ENCODE results near the gene ACTN4.

Gene ACTN4

DNA sequence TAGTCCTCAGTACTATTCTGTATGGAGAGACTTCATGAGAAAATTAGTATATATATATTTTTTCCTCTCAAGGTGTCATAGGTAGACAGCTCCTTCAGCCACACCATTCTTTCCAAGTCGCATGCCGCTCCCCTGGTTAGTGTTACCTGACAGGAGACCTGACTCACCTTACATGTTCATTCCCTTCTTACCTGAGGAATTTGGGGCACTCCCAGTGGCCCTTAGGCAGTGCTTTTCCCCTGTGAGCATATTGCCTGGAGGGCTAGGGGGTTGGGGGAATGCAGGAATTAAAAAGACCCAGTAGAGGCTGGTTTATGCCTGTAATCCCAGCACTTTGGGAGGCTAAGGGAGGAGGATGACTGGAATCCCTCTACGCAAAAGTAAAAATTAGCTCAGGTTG, 9.0 kb upstream of the ACTN4 start:
- FAIRE-seq, result no peak

GRCh38 chr19:38639679-38640078, 7.8 kb upstream of the ACTN4 start:
- no peak for FAIRE-seq

- no peak for FAIRE-seq
Observed at GRCh38 chr19:38640368-38640767, 7.1 kb upstream of the ACTN4 start.

DNA sequence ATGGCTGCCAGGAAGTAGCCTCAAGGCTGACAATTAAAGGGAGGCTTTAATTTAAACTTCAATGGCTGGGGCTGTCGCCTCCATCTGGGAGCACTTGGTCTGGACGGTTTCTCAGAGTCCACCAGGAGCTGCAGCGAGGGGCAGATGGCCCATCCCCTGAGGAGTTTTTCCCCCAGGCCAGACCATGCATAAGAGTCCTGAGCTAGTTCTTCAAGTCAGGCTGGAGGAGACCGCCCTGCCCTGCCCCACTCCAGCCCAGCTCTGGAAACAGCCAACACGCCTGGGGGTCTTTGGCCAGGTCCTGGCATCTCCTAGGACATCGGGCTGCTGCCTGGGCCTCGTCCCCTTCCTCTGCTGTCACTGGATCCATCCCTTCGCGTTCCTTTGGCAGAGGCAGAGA, 5.3 kb upstream of the ACTN4 start:
- no peak for FAIRE-seq

- no peak for FAIRE-seq
Observed at GRCh38 chr19:38644719-38645118, 2.7 kb upstream of the ACTN4 start.

GRCh38 chr19:38647966-38648768, 718 bp downstream of the ACTN4 start:
- FAIRE-seq, result no peak

DNA sequence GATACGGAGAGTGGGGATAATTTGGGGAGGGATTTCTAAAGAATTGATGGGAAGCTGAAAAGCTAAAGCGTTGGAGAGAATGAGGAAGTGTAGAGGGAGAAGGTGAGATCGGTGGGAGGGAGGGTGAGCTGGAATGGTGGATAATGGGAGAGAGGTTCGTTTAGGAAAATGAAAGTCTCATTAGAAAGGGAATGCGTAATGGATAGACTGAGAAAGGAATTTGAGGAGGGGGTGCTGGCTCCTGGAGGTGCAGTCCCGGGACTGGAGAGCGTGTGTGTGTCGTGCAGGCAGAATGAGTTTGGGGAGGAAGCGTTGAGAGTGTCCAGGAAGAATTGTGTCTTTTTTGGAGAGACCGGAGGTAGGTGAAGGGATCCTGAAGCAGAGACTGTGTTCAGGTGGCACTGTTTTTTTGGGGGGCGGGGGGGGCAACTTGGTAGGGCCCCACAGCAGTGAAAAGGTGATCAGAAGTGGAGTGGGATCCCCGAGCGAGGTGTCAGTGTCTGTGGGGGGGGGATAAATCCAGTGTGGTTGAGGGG, 1.4 kb downstream of the ACTN4 start:
- FAIRE-seq, result no peak

GRCh38 chr19:38649305-38650171, 2.1 kb downstream of the ACTN4 start:
- FAIRE-seq, result no peak

DNA sequence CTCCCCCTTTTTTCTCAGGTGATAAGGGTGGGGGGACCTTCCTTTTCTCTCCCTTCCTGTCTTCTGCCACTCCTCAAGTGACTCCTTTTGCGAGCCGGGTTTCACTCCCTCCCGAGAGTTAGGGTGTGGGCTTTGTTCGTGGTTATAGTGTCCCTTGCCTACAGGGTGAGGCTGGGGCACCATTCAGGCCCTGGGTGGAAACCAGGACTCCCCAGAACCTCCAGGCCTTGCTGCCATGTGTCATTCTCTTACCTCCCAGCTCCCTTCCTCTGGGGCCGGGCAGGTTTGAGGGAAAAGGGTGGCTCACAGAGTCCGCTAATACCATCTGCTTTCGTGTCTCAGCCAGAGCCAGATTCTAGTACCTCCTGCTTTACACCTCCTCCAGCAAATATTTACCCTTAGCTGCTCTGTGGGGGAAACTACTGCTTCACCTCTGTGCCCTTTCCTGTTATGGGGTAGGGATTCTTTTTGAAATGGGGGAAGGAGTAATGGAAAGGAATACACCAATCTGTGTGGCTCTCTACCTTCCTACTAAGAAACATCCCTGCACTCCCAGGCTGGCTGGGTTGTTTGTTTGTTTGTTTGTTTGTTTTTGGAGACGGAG, 2.8 kb downstream of the ACTN4 start:
- no peak for FAIRE-seq

DNA sequence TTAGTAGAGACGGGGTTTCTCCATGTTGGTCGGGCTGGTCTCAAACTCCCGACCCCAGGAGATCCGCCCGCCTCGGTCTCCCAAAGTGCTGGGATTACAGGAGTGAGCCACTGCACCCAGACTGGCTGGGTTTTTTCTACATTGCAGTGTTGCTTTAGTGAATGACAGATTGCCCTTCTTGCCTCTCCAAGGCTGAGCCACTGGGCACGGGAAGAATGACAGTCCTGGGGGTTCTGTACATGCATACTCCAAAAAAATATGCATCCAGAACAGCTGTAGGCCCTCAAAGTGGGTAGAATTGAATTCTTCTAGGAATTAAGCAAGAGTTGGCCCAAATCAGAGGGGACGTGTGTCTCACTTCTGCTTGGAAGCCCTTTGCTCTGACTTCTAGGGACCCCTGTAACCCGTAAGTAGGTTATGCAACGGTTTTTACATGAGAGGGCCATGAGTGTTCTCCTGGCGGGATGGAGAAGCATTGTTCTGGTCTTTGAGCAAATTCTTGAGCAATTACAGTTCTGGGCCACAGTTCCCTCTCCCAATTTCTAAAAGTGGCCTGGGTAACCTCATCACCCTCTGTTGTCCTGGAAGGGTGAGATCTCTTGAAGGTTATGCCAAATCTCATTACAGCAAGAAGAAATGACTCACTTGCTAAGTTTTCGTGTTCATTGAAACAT, 3.6 kb downstream of the ACTN4 start:
- no peak for FAIRE-seq

DNA sequence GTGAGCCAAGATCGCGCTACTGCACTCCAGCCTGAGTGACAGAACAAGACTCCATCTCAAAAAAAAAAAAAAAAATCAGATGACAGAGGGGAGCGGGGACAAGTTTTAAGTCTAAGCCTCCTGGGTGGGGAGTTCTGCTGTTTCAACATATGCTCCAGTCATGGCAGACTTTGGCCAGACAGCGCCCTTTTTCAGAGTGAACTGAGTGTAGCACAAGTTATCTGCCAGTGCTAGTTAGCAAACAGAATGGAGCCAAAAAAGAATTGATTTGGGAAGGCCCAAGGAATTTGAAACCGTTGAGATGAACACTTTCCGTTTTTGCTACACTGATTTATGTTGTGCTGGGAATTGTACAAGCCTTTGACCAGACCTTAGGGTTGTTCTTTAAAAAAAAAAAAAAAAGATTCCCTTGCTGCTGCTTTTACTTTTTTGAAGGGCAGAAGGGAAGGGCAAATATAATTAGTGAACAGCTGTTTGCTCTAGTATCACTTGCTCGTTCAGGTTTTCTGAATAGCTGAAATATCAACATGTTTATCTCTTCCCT, 5.7 kb downstream of the ACTN4 start:
- no peak for FAIRE-seq

GRCh38 chr19:38654628-38655055, 7.2 kb downstream of the ACTN4 start:
- FAIRE-seq, result no peak

GRCh38 chr19:38655148-38655824, 7.8 kb downstream of the ACTN4 start:
- no peak for FAIRE-seq

GRCh38 chr19:38656171-38656981, 8.9 kb downstream of the ACTN4 start:
- FAIRE-seq, result no peak

DNA sequence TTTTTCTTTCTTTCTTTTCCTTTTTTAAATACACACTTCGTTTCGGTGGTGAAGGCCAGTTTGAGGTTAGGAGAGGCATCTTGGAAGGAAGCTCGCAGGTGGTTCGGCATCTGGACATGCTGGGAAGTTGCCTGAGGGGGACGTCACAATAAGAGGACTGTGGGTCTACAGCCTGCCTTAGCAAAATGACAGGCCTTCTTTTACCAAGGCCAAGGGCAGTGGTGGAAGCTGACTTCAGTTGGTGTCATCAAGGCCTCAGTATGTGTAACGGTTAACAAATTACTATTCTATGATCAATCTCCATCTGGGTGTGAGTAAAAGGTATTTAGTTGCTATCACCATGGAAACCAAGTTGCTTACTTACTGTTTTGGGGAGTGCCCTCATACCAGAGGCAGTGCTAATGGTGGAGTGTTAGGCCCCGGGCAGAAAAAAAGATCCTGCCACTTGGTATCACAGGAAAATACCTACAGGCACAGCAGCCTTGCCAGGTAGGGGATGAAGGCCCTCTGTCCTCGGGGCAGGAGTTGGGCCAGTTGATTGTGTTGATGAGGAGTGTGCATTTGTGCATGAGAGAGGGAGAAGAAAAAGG, 10.3 kb downstream of the ACTN4 start:
- FAIRE-seq, result no peak

DNA sequence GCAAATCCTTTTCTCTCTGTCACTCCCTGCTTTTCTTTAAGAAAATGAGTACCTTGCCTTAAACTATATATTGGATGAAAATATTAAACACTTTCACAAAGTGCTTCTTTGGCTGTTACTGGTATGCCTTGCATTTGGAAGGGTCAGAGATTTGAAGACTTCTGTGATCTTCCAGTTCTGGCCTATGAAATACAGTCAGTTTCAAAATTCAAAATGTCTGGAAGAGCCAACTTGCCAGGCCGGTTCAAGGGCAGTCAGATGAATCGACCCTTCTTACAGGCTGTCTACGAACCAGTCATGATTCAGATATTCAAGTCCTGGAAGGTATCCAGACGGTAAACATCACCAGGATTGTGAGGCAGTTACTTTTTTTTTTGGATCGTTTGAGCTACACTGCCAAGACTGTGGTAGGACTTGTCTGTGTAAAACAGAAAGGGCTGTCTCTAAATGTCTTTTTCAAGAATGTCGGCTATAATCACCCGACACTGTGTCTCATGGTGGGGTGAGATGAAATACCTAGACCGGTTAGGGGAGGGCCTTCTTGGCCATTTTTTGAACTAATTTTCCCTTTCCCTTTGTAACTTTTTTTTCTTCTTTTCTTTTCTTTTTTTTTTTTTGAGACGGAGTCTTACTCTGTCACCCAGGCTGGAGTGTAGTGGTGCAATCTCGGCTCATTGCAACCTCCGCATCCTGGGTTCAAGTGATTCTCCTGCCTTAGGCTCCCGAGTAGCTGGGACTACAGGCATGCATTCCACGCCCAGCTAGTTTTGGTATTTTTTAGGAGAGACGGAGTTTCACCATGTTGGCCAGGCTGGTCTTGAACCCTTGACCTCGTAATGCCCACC, 11.2 kb downstream of the ACTN4 start:
- no peak for FAIRE-seq

DNA sequence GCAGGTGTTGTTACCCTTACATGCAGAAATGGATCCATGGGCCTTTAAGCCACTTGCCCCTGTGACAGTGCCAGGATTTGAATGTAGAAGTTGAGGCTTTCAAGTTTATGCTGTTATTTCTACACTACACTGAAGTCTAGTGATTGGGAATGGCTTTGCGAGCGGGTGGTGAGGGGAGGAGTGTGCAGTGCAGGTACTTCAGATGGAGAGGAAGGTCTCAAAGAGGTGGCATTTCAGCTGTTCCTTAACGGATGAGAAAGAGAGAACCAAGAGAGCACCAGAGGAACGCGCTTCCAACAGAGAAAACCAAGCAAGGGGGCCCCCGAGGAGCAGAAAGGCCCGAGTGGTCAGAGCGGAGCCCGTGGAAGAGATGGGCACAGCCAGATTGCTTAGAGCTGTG, 13.3 kb downstream of the ACTN4 start:
- FAIRE-seq, result no peak

DNA sequence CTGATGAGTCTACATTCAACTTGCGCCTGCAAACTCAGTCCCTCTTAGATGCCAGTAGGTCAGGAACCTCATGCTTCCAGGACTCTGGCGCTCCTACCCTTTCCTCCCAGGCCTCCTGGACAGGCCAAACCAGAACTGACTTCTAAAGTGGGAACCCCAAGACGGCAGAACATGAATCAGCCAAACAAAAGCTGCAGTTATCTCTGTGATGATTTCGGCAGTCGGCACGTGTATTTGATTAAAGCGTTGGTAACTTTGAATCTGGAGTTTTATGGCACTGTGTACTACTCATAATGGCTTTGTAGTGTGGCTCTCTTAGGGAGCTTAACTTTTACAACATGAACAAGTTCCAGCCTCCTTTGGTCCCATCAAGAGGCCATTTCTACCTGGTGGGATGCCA, 13.7 kb downstream of the ACTN4 start:
- FAIRE-seq, result no peak

GRCh38 chr19:38661996-38662395, 14.5 kb downstream of the ACTN4 start:
- no peak for FAIRE-seq
